ENCODE measurements around the gene KCTD13.
"Not testable (repeated sequence)": the region's sequence is repeated elsewhere in the genome, so short reads cannot be mapped to it uniquely, and the experiment has no call there.

KCTD13 gene

DNA sequence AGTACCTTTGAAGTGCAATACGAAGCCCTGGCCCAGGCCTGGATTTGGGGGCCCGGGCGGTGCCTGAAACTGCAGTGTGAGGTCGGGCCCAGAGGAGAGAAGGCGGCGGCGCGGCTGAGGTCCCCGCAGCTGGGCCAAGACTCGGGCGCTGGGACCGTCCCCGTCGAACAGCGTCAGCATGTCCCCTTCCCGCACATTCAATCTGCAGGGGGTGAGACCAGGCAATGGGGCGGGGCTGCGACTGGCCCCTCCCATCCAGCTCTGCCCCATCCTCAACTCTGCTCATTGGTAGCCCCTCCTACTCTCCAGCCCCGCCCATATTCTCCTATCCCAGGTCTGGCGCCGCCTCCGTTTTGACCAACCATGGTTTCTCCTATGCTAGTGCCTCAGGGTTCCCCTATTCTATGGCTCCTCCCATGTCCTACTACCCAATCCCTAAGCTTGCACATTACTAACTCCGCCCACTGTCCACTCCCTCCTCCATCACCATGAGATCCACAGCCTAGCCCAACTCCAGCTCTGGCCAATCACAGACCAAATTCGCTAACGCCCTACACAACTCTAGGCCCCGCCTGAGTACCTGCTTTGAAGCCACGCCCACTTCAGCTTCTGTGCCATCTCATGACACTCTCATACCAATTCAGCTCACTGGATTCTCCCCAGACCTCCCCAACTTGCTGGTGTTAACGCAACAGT lies 48.6 kb downstream of the KCTD13 start:
- DNase-seq (ENCODE audit: low read depth in 2 of 2), result peak; percentile 61 to 69

DNA sequence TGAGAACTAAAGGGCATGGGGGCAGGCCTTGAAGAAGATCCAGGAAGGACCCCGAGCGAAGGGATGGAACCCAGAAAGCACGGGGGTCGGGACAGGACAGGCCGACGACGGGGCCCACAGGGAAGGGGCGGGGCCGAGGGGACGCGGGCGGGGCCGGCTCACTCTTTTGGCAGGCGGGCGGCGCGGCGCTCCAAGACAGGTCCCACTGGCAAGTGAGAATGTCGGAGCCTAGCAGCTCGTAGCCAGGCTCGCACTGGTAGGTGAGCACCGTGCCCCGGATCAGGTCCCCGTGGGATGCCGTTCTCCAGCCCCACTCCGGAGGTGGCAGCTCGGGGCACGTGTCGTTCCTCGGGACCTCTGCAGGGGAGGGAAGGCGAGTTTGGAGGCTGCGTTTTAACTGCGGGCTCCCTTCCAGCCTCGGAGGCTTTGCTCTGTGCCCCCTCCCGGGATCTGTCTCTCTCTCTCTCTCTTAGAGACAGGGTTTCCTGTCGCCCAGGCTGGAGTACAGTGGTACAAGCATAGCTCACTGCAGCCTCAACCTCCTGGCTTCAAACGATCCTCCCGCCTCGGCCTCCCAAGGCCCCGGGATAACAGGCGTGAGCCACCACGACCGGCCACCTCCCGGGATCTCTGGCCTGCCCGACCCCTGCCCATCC lies 49.3 kb downstream of the KCTD13 start:
- DNase-seq (ENCODE audit: low read depth in 2 of 2), result peak in 1 of 2 donors; percentile 29

DNA sequence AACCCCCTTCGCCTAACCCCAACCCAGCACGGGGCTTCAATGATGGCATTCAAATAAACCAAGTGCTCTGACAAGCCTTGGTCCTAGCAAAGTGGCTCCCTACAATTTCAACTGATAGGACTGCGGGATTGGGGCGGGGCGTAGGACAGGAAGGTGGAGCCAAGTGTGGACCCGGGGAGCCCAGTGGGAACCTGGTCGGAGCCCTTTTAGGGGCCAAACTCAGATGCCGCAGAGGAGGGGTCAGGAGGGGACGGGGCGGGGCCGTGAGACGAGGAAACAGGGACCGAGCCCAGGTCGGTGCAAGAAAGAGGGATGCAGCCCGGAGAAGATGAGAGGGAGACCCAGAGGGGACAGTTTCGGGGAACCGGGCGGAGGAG lies 49.8 kb downstream of the KCTD13 start:
- DNase-seq (ENCODE audit: low read depth in 2 of 2), result no peak

DNA sequence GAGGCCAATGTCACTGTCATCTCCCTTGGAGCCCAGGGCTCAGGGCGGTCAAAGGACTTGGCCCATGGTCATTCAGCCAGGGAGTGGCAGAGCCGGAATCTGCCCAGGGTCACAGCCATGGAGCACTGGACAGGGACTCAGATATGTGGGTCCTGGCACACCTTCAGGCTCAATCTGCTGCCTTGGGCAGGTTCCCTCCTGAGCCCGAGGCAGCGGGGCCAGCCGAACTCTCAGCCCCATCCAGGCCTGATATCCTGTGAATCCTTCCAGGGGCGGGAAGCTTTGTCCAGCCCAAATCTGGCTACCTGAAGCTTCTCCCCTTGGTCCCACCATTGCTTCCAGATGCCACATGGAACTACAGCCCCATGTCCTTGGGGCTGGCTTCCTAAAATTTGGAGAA lies 50.8 kb downstream of the KCTD13 start:
- DNase-seq (ENCODE audit: low read depth in 2 of 2), result no peak

DNA sequence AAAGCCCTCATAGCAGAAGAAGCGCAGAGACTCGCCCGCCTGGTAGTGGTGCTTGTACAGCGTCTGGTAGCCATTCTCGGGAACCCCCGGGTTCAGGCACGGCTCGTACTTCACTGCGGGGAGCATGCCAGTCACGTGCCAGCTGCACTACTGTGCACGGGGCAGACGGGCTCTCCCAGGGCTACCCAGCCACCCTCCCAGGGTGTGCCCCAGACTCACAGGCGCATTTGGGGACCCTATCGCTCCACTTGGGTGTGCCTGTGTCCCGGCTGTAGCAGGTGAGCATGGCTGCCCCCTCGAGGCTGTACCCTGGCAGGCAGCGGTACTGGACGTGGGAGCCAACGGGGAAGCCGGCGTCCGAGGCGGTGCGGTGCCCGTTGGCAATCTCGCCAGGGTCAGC lies 52.7 kb downstream of the KCTD13 start:
- DNase-seq (ENCODE audit: low read depth in 2 of 2), result no peak

DNA sequence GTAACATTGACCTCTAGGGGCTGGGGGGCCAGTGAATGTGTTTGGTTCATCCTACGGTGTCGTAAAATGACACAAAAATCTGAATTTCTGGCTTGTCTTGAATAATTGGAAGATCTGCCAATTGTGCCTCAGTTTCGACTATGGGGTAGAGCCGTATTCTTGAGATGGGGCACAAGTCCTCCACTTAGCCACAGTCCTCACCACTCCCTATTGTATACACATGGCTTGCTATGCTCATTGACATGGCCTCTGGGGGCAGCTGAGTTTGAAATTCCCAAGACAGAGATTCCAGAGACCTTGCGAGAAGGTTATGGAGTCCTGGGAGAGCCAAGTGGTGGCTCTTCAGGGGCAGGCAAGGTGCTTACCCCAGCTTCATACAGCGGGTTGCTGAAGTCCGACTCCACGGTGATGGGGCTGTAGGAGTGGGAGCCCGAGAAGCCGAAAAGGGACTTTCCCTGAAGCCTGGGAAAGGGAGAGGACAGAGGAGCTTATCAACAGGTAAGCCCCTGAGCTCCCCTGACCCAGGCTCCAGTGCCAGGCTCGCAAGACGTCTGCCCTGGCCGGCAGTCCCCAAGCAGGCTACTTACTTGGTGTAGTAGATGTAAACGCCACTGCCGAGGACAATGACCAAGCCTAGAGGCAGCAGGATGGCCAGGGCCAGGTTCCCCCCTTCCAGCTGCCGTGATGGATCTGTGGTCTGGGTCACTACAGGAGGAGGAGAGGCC lies 54.0 kb downstream of the KCTD13 start:
- no peak for DNase-seq (ENCODE audit: low read depth in 2 of 2)

DNA sequence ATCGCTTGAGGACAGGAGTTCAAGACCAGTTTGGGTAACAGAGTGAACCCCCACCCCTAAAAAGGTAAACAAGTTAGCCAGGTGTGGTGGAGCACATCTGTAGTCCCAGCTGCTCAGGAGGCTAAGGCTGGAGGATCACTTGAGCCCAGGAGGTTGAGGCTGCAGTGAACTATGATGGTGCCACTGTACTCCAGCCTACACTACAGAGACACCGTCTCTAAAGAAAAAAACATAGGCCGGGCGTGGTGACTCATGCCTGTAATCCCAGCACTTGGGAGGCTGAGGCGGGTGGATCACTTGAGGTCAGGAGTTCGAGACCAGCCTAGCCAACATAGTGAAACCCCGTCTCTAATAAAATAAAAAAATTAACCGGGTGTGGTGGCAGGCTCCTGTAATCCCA lies 57.0 kb downstream of the KCTD13 start:
- DNase-seq (ENCODE audit: low read depth in 2 of 2), result not testable (repeated sequence)

DNA sequence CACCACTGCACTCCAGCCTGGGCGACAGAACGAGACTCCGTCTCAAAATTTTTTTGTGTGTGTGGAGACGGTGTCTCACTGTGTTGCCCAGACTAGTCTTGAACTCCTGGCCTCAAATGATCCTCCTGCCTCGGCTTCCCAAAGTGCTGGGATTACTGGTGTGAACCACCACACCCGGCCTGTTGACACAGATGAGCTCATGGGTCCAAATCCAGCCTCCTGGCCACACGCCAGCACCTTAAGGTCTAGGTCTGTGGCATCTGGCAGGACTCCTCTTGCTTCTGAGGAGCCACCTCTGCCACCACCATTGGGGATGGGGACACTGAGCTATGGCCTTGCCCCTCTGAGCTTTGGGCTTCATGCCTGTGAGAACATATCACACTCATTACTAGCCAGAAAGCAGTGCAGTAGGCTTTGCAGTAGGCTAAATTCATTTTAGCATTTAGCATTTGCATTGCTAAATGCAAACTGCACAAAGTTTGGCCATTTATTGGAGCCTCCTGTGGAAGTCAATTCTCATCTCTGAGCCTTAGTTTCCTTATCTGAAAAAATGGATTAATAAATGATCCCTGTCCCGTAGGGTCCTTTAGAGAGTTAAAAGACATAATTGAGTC lies 57.5 kb downstream of the KCTD13 start:
- no peak for DNase-seq (ENCODE audit: low read depth in 2 of 2)

DNA sequence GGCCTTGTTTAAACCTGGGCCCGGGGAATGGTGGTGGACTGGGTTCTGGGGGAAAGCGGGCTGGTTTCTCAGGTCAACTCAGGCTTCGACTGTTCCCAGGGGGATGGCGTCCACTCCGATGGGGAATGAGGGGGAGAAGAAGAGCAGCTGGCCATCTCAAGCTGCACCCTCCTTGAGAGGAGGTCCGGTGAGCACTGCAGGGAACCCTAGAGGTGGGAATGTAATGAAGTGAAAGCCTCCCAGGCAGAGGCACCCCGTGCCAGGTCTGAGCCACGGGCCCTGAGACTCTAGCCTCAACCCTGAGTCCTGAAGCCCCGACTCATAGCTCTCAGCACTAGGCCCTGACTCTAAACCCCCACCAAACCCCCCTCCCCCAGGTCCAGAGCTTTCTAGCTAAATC lies 61.8 kb downstream of the KCTD13 start:
- no peak for DNase-seq (ENCODE audit: low read depth in 2 of 2)

DNA sequence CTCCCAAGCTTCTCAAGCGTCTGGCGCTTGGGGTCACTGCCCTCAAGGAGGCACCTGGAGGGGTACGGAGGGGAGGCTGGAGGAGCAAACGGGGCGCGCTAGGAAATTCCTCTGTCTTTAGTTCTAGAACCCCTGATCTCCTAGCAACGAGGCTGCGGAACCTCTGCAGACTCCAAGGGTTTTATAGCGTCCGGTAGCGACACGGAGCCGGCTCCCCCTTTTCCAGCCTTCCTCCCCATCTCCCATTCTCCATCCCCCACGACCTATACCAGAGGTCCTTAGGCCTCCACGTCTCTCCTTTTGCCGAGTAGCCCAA lies 62.4 kb downstream of the KCTD13 start:
- DNase-seq (ENCODE audit: low read depth in 2 of 2), result no peak

DNA sequence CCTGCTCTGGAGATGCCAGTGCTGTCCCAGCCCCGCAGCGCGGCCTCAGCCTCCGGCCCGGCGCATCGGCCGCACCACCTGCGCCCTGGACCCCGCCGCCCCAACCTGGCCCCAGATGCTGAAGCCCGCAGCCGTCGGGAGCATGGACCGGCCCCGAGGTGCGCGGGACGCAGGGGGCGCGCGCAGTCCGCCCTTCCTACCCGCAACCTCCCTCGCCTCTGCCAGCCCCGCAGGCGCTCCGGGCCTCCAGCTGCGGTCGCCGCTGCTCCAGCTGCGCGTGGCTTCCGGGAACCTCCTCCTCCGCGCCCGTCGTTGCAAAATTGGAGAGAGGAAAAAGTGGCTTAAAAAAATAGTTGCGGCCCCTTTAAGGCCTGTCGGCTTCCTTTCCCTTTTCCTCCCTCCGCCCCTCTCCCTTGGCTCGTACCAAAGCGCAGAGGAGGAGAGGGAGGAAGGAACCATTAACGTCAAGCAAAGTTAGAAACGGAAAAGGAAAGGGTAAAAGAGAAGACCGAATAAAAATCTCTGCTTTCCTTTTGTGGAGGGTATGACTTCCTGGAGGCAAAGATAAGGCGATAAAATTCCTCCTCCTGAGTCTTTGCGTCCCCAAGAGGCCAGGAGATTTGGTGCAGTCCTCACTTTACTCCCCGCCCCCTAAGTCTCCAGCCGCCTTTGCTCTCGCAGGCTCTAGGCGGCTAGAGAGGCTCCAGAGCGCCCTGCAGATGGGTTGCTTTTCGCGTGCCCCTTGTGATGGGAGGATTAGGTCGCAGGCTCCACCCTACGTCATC lies 63.0 kb downstream of the KCTD13 start, which contains the start of gene CDIPT:
Gene CDIPT (minus strand): TSS at position 343 of the 785 bp plus-strand sequence. CDS start 369 bp downstream, outside the sequence.
- peak; percentile 87 to 90 for DNase-seq (ENCODE audit: low read depth in 2 of 2)

DNA sequence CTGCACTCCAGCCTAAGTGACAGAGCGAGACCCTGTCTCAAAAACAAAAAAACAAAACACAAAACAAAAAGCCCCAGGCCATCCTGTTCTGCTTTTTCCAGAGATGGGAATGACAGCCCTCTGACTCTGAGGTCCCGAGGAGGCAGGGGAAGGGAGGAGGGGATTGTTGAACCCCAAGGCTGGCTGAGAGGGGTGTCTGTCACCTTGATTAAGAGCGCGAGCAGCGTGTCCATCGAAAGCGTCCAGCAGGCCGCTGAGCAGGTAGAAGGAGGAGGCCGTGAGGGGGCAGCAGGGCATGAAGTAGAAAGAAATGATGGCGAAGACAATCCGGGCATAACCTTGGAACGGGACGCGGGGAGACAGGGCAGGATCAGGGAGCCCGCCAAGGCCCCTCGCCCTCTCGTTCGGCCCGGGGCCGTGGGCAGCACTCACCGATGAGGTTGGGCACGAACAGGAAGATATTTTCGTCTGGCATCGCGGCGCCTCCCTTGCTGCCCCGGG lies 63.6 kb downstream of the KCTD13 start:
- no peak for DNase-seq (ENCODE audit: low read depth in 2 of 2)

DNA sequence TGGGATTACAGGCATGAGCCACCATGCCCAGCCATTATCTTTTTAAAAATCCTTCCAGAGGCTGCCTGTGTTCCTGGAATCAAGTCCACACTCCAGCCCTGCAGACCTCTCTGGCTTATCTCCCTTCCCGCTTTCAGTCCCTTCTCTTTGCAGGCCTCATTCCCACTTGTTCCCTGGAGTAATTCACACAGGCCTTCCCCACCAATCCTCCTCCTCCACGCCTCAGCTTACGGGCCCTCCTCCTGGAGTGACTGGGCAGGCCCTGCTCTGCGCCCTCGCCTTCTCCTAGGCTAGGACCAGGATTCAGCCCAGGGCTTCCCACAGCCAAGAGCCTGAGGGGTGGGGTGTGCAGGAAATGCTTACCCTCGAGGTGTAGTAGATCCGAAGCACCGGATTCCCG lies 65.8 kb downstream of the KCTD13 start:
- DNase-seq (ENCODE audit: low read depth in 2 of 2), result no peak

DNA sequence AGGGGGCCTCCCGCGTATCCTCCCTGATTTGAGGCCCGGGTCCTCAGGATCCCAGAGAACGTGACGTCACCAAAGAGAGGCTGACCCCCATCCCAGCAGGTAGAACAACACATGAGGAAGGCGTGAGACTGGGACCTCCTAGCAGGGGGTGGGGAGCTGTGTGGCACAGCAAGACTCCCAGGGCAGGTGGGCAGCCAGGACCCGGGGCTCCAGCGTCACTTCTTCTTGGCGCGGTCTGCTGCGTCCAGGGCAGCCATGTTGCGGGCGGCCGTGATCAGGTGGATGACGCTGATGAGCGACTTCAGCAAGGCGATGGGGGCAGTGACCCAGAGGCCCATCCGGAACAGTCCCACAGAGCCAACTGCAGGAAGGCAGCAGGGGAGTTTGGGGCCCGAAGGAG lies 67.1 kb downstream of the KCTD13 start:
- DNase-seq (ENCODE audit: low read depth in 2 of 2), result no peak

DNA sequence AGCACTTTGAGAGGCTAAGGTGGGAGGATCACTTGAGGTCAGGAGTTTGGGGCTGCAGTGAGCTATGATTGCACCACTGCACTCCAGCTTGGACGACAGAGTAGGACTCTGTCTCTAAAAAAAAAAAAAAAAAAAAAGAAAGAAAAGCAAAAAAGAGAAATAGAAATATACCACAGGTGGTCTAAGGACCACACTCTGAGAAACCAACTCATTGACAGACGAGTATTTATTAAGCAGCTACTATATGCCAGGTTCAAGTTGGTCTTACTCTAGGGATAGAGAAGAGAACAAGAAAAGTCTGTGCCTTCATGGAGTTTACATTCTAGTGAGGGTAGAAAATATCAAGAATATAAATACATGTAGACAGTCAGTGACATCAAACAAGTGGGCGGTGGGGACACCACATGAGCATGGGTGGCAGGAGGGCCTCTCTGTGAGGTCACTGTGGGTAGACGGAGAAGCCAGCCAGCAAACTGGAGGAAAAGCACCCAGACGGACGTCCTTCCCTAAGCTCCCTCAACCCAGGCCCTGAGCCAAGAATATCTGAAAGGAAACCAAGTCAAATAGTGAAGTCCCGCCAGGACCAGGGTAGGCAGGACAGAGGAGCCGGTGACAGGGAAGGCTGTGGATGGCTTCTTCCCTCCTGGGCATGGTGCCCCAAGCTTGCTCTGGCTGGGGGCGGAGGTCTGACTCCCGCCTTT lies 67.7 kb downstream of the KCTD13 start:
- no peak for DNase-seq (ENCODE audit: low read depth in 2 of 2)

DNA sequence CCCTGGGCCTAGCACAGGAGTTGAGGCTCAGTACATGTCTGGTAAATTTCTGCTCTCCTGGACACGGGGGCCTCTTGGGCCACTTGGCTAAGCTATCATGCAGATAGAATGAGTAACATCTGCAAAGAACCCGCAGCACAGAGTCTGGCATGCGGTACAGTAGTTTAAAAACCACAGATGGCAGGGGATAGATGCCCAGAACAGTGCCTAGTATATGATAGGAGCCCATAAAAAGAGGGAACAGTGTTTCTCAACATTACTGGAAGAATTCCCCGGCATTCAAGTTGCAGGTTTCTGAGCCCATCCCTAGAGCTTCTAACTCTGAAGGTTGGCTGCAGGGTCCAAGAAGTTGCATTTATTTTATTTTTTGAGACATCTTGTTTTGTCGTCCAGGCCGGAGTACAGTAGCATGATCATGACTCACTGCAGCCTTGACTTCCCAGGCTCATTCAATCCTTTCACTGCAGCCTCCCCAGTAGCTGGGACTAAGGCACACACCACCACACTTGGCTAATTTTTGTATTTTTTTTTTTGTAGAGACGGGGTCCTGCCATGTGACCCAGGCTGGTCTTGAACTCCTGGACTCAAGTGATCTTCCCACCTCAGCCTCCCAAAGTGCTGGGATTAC lies 68.8 kb downstream of the KCTD13 start:
- DNase-seq (ENCODE audit: low read depth in 2 of 2), result no peak

Measured in stimulated activated CD4-positive, alpha-beta T cell treated with anti-CD3 and anti-CD28 coated beads, Interleukin-4, amount 100 ng/mL, for 48 hours (primary cell).